ENCODE measurements around the gene TRIM50.
"Not testable (repeated sequence)": the region's sequence is repeated elsewhere in the genome, so short reads cannot be mapped to it uniquely, and the experiment has no call there.

The TRIM50 gene

GRCh38 chr7:73312831-73313520 lies 14.9 kb downstream of the TRIM50 start:
- no peak for DNase-seq

- DNase-seq = not testable (repeated sequence)
Measured at GRCh38 chr7:73311421-73311820, 16.5 kb downstream of the TRIM50 start.

- peak; percentile 85 for DNase-seq
Measured at GRCh38 chr7:73308665-73309214, 19.1 kb downstream of the TRIM50 start, which contains the start of gene NSUN5. NSUN5 (minus strand) TSS chr7:73308826; CDS start chr7:73308790, 36 bp downstream.

- DNase-seq = no peak
Measured at GRCh38 chr7:73308074-73308664, 19.7 kb downstream of the TRIM50 start.

- no peak for DNase-seq
Measured at GRCh38 chr7:73307436-73307835, 20.4 kb downstream of the TRIM50 start.

GRCh38 chr7:73304612-73305387 lies 23.1 kb downstream of the TRIM50 start:
- not testable (repeated sequence) for DNase-seq

- no peak for DNase-seq
Measured at GRCh38 chr7:73304071-73304470, 23.8 kb downstream of the TRIM50 start.

- DNase-seq = no peak
Measured at GRCh38 chr7:73303546-73303945, 24.3 kb downstream of the TRIM50 start.

GRCh38 chr7:73302846-73303245 lies 25.0 kb downstream of the TRIM50 start:
- DNase-seq = not testable (repeated sequence)

GRCh38 chr7:73301108-73301507 lies 26.8 kb downstream of the TRIM50 start:
- DNase-seq = not testable (repeated sequence)

- DNase-seq = not testable (repeated sequence)
Measured at GRCh38 chr7:73299812-73300211, 28.1 kb downstream of the TRIM50 start.

- DNase-seq = not testable (repeated sequence)
Measured at GRCh38 chr7:73297706-73298105, 30.2 kb downstream of the TRIM50 start.

GRCh38 chr7:73297235-73297634 lies 30.6 kb downstream of the TRIM50 start:
- DNase-seq = not testable (repeated sequence)

- not testable (repeated sequence) for DNase-seq
Measured at GRCh38 chr7:73277210-73277609, 50.7 kb downstream of the TRIM50 start.

- not testable (repeated sequence) for DNase-seq
Measured at GRCh38 chr7:73267813-73268212, 60.1 kb downstream of the TRIM50 start.

- DNase-seq = not testable (repeated sequence)
Measured at GRCh38 chr7:73266719-73267368, 61.0 kb downstream of the TRIM50 start.
